Fibroblast of gingiva (primary cell): ENCODE measurements around the gene KCNT2.
A peak's percentile ranks its signal among the peaks of the same experiment; 100 is the strongest.

Experiments used
- DNase-seq: peaks from one replicate; pipeline ENCODE4 v3.0.0-alpha.2; 2011; ENCODE audit warnings: low read depth

The KCNT2 gene

GRCh38 chr1:196445775-196446174 lies 162.5 kb downstream of the KCNT2 start:
- DNase-seq = no peak

- DNase-seq = no peak
Observed at GRCh38 chr1:196444634-196445033, 163.6 kb downstream of the KCNT2 start.

- no peak for DNase-seq
Observed at GRCh38 chr1:196442366-196442765, 165.9 kb downstream of the KCNT2 start.

GRCh38 chr1:196440711-196441110 lies 167.5 kb downstream of the KCNT2 start:
- DNase-seq = no peak

- DNase-seq = no peak
Observed at GRCh38 chr1:196438329-196438728, 169.9 kb downstream of the KCNT2 start.

GRCh38 chr1:196437671-196438070 lies 170.6 kb downstream of the KCNT2 start:
- no peak for DNase-seq

GRCh38 chr1:196433000-196433399 lies 175.2 kb downstream of the KCNT2 start:
- peak; percentile 6 for DNase-seq

GRCh38 chr1:196427976-196428734 lies 180.1 kb downstream of the KCNT2 start:
- no peak for DNase-seq

GRCh38 chr1:196425513-196425912 lies 182.7 kb downstream of the KCNT2 start:
- DNase-seq = peak; percentile 12

GRCh38 chr1:196423612-196424011 lies 184.6 kb downstream of the KCNT2 start:
- DNase-seq = peak; percentile 71

GRCh38 chr1:196418772-196419171 lies 189.5 kb downstream of the KCNT2 start:
- no peak for DNase-seq

GRCh38 chr1:196415978-196416377 lies 192.3 kb downstream of the KCNT2 start:
- no peak for DNase-seq

- no peak for DNase-seq
Observed at GRCh38 chr1:196412326-196412725, 195.9 kb downstream of the KCNT2 start.

- no peak for DNase-seq
Observed at GRCh38 chr1:196410768-196411167, 197.5 kb downstream of the KCNT2 start.

GRCh38 chr1:196409586-196409985 lies 198.7 kb downstream of the KCNT2 start:
- no peak for DNase-seq

- DNase-seq = peak; percentile 76
Observed at GRCh38 chr1:196407358-196408051, 200.7 kb downstream of the KCNT2 start.

- no peak for DNase-seq
Observed at GRCh38 chr1:196405839-196406238, 202.4 kb downstream of the KCNT2 start.

GRCh38 chr1:196403803-196404690 lies 204.2 kb downstream of the KCNT2 start:
- no peak for DNase-seq

GRCh38 chr1:196401891-196402290 lies 206.3 kb downstream of the KCNT2 start:
- DNase-seq = no peak

- DNase-seq = no peak
Observed at GRCh38 chr1:196401452-196401833, 206.8 kb downstream of the KCNT2 start.

- DNase-seq = peak; percentile 91
Observed at GRCh38 chr1:196400478-196401451, 207.5 kb downstream of the KCNT2 start.
